HG03135 (cell line): ENCODE data around the gene UBE2E1.

Source experiments
- ATAC-seq: cut with Tn5 transposase; IDR thresholded peaks from one replicate; pipeline ENCODE4 v1.9.1; 2021; ENCODE audit warnings: mild to moderate bottlenecking, moderate library complexity; ENCODE audit not compliant: unreplicated experiment

Gene UBE2E1

GRCh38 chr3:23793528-23794134 lies 12.1 kb upstream of the UBE2E1 start:
- no peak for ATAC-seq

- no peak for ATAC-seq
Observed at GRCh38 chr3:23795096-23795495, 10.7 kb upstream of the UBE2E1 start.

- ATAC-seq, result no peak
Observed at GRCh38 chr3:23796518-23796917, 9.2 kb upstream of the UBE2E1 start.

- no peak for ATAC-seq
Observed at GRCh38 chr3:23797491-23797890, 8.3 kb upstream of the UBE2E1 start.

- ATAC-seq, result no peak
Observed at GRCh38 chr3:23798456-23798855, 7.3 kb upstream of the UBE2E1 start.

- no peak for ATAC-seq
Observed at GRCh38 chr3:23798876-23799275, 6.9 kb upstream of the UBE2E1 start.

GRCh38 chr3:23800731-23801130 lies 5.0 kb upstream of the UBE2E1 start:
- ATAC-seq, result no peak

GRCh38 chr3:23804441-23805209 lies 1.1 kb upstream of the UBE2E1 start:
- ATAC-seq, result no peak

GRCh38 chr3:23805210-23805632 lies 534 bp upstream of the UBE2E1 start:
- ATAC-seq, result no peak

GRCh38 chr3:23806534-23807423 lies 1.0 kb downstream of the UBE2E1 start:
- peak; percentile 1 for ATAC-seq

- no peak for ATAC-seq
Observed at GRCh38 chr3:23807424-23808015, 1.8 kb downstream of the UBE2E1 start.

- ATAC-seq, result no peak
Observed at GRCh38 chr3:23808525-23808924, 2.8 kb downstream of the UBE2E1 start.

- ATAC-seq, result no peak
Observed at GRCh38 chr3:23809294-23809693, 3.5 kb downstream of the UBE2E1 start.

- no peak for ATAC-seq
Observed at GRCh38 chr3:23809840-23810342, 4.1 kb downstream of the UBE2E1 start.

GRCh38 chr3:23810343-23811184 lies 4.8 kb downstream of the UBE2E1 start:
- ATAC-seq, result no peak

GRCh38 chr3:23811185-23811527 lies 5.4 kb downstream of the UBE2E1 start:
- ATAC-seq, result no peak

GRCh38 chr3:23811919-23812318 lies 6.2 kb downstream of the UBE2E1 start:
- ATAC-seq, result peak; percentile 55

- no peak for ATAC-seq
Observed at GRCh38 chr3:23815879-23816278, 10.1 kb downstream of the UBE2E1 start.

- ATAC-seq, result no peak
Observed at GRCh38 chr3:23816721-23817120, 11.0 kb downstream of the UBE2E1 start.

- no peak for ATAC-seq
Observed at GRCh38 chr3:23817508-23818223, 11.9 kb downstream of the UBE2E1 start.
